HepG2 (cell line): ENCODE measurements around the gene NDEL1. TPM values are rescaled to one million over a fixed set of nuclear protein-coding genes. Genes with fewer than 3 reads are reported as not detected.
A peak's percentile ranks its signal among the peaks of the same experiment; 100 is the strongest.

ENCODE experiments used
- ERF ChIP-seq: IDR thresholded peaks from 2 replicates; pipeline ENCODE4 v1.6.1; 2018; ENCODE audit warnings: missing biosample characterization, missing genetic modification reagents
- FOXA1 ChIP-seq, 2 experiments: fragments of 450-650 bp in 1 of 2; sonication (generic) in 1 of 2; formaldehyde crosslinking in 1 of 2; IDR thresholded peaks; 2 replicates each; pipeline versions ENCODE4 v1.4.0 to v1.6.1; 2016 to 2020; ENCODE audit warnings: missing genetic modification reagents in 1 of 2
- KLF6 ChIP-seq: IDR thresholded peaks from 2 replicates; pipeline ENCODE4 v1.8.0; 2016; ENCODE audit warnings: missing biosample characterization, missing genetic modification reagents
- MIER2 ChIP-seq: IDR thresholded peaks from 2 replicates; pipeline ENCODE4 v1.6.1; 2016; ENCODE audit warnings: missing biosample characterization, missing genetic modification reagents
- REPIN1 ChIP-seq: sonication (generic); formaldehyde crosslinking; IDR thresholded peaks from 2 replicates; pipeline ENCODE4 v1.8.0; 2022; ENCODE audit warnings: missing genetic modification reagents, low read depth, mild to moderate bottlenecking, borderline replicate concordance
- SIX1 ChIP-seq: sonication (generic); formaldehyde crosslinking; IDR thresholded peaks from 2 replicates; pipeline ENCODE4 v1.4.0; 2020; ENCODE audit warnings: missing genetic modification reagents, borderline replicate concordance
- STAT6 ChIP-seq: sonication (generic); formaldehyde crosslinking; IDR thresholded peaks from 2 replicates; pipeline ENCODE4 v1.4.0; 2020; ENCODE audit warnings: missing genetic modification reagents, mild to moderate bottlenecking, borderline replicate concordance
- UBTF ChIP-seq: sonication (generic); formaldehyde crosslinking; IDR thresholded peaks from 2 replicates; pipeline ENCODE4 v1.4.0; 2020; ENCODE audit warnings: mild to moderate bottlenecking, missing genetic modification reagents
- ZBTB38 ChIP-seq: sonication (generic); formaldehyde crosslinking; IDR thresholded peaks from 2 replicates; pipeline ENCODE4 v1.5.1; 2020; ENCODE audit warnings: mild to moderate bottlenecking, missing genetic modification reagents
- ZNF136 ChIP-seq: sonication (generic); formaldehyde crosslinking; IDR thresholded peaks from 2 replicates; pipeline ENCODE4 v1.8.1; 2022; ENCODE audit warnings: low read depth, mild to moderate bottlenecking, moderate library complexity, missing genetic modification reagents
- ZNF232 ChIP-seq: sonication (generic); formaldehyde crosslinking; IDR thresholded peaks from 2 replicates; pipeline ENCODE4 v1.4.0; 2020; ENCODE audit warnings: missing genetic modification reagents, borderline replicate concordance
- ZNF557 ChIP-seq: sonication (generic); formaldehyde crosslinking; IDR thresholded peaks from 2 replicates; pipeline ENCODE4 v1.4.0; 2020; ENCODE audit warnings: missing genetic modification reagents
- ZNF563 ChIP-seq: sonication (generic); formaldehyde crosslinking; IDR thresholded peaks from 2 replicates; pipeline ENCODE4 v1.8.0; 2022; ENCODE audit warnings: mild to moderate bottlenecking, moderate library complexity, missing genetic modification reagents
- ZNF569 ChIP-seq: sonication (generic); formaldehyde crosslinking; IDR thresholded peaks from 2 replicates; pipeline ENCODE4 v1.5.0; 2020; ENCODE audit warnings: mild to moderate bottlenecking, missing genetic modification reagents, moderate library complexity, borderline replicate concordance
- ZNF619 ChIP-seq: sonication (generic); formaldehyde crosslinking; IDR thresholded peaks from 2 replicates; pipeline ENCODE4 v1.4.0; 2020; ENCODE audit warnings: mild to moderate bottlenecking, missing genetic modification reagents
- polyA plus RNA-seq, 8 experiments: library from polyadenylated mRNA; depleted of rRNA in 3 of 8; stranded (reverse) in 7 of 8; unstranded in 1 of 8; fragments of >200 nt; fragmentation: Illumina TruSeq in 4 of 8; extraction: Trizol in 4 of 8; gene quantifications; 2 replicates each; pipeline versions ENCODE4 v1.2.1 to v1.2.3, GENCODE V29; 2011 to 2016; ENCODE audit warnings: low read depth in 4 of 8, missing spikeins in 1 of 8, mixed read lengths in 1 of 8; ENCODE audit not compliant: insufficient read depth in 1 of 8
- total RNA-seq, 5 experiments: library from RNA; depleted of rRNA; stranded (reverse); fragments of >200 nt; fragmentation: Illumina TruSeq; extraction: Trizol; gene quantifications; 2 replicates each; pipeline ENCODE4 v1.2.3, GENCODE V29; 2016; ENCODE audit warnings: low read depth in 1 of 5
- TF ChIP-seq, protein P1 (sequence below): sonication (generic); formaldehyde crosslinking; conservative IDR thresholded peaks from 2 replicates; pipeline ENCODE4 v1.5.0; 2020; ENCODE audit warnings: missing genetic modification reagents
- TF ChIP-seq, protein P2 (sequence below), 2 experiments: sonication (generic) in 1 of 2; formaldehyde crosslinking in 1 of 2; IDR thresholded peaks; 2 replicates each; pipeline versions ENCODE4 v1.5.1 to v1.6.1; 2011 to 2020; ENCODE audit warnings: borderline replicate concordance in 1 of 2, low read depth in 1 of 2, low read length in 1 of 2, mild to moderate bottlenecking in 1 of 2, missing genetic modification reagents in 1 of 2, moderate library complexity in 1 of 2

The NDEL1 gene
- total and polyA plus RNA-seq, 2 of the 13 experiments (the other 11 are each of a cell fraction or from before 2014, with no cell fraction given): 59.8 to 153 TPM

GRCh38 chr17:8435245-8436168 is at the start of gene NDEL1 (continued):
- peak; percentile 76 for TF ChIP-seq ERF (CRISPR knock-in tag)
- TF ChIP-seq UBTF (CRISPR knock-in tag): peak; percentile 95
- TF ChIP-seq KLF6: peak; percentile 62; the same call in 1 of the 2 replicates
- no peak for TF ChIP-seq STAT6 (CRISPR knock-in tag)
- TF ChIP-seq MIER2: no peak
- TF ChIP-seq SIX1 (CRISPR knock-in tag): no peak
- 0 out of 2 replicates have a peak, but pooled peaks have one; percentile 30 for TF ChIP-seq ZNF619 (CRISPR knock-in tag)
- TF ChIP-seq ZNF557 (CRISPR knock-in tag): 0 out of 2 replicates have a peak, but pooled peaks have one; percentile 24
- TF ChIP-seq ZNF563: peak; percentile 30; the same call in 1 of the 2 replicates
- no peak for TF ChIP-seq ZNF136 (CRISPR knock-in tag)
- TF ChIP-seq ZBTB38 (CRISPR knock-in tag): no peak; the same call in 1 of the 2 replicates
- TF ChIP-seq FOXA1 (IDR thresholded peaks at IDR 0.05): no peak
- TF ChIP-seq FOXA1 (CRISPR knock-in tag; IDR thresholded peaks at IDR 0.05): 0 out of 2 replicates have a peak, but pooled peaks have one; percentile 14
- TF ChIP-seq ZNF569: no peak
- TF ChIP-seq, protein P1, sequence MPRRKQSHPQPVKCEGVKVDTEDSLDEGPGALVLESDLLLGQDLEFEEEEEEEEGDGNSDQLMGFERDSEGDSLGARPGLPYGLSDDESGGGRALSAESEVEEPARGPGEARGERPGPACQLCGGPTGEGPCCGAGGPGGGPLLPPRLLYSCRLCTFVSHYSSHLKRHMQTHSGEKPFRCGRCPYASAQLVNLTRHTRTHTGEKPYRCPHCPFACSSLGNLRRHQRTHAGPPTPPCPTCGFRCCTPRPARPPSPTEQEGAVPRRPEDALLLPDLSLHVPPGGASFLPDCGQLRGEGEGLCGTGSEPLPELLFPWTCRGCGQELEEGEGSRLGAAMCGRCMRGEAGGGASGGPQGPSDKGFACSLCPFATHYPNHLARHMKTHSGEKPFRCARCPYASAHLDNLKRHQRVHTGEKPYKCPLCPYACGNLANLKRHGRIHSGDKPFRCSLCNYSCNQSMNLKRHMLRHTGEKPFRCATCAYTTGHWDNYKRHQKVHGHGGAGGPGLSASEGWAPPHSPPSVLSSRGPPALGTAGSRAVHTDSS (CRISPR knock-in tag): peak; percentile 89; the same call in 1 of the 2 replicates
- TF ChIP-seq REPIN1: 0 out of 2 replicates have a peak, but pooled peaks have one; percentile 30
- TF ChIP-seq, protein P2, sequence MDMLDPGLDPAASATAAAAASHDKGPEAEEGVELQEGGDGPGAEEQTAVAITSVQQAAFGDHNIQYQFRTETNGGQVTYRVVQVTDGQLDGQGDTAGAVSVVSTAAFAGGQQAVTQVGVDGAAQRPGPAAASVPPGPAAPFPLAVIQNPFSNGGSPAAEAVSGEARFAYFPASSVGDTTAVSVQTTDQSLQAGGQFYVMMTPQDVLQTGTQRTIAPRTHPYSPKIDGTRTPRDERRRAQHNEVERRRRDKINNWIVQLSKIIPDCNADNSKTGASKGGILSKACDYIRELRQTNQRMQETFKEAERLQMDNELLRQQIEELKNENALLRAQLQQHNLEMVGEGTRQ (IDR thresholded peaks at IDR 0.05; ENCODE audit: low read depth, low read length): no peak
- TF ChIP-seq, protein P2 (CRISPR knock-in tag; IDR thresholded peaks at IDR 0.05; ENCODE audit: borderline replicate concordance): no peak
- TF ChIP-seq ZNF232 (CRISPR knock-in tag): peak; percentile 86; the same call in 1 of the 2 replicates
